Suprapubic skin (tissue), 4 donors: ENCODE results near the gene ZDHHC17. TPM values are rescaled to one million over a fixed set of nuclear protein-coding genes. Genes with fewer than 3 reads are reported as not detected.

ENCODE experiments used
- DNase-seq, 2 donors: peaks; one replicate each; pipeline ENCODE4 v3.0.0-alpha.2; 2019; ENCODE audit warnings: low spot score in 2 of 2
- H3K27ac ChIP-seq: fragments of 200-600 bp; sonication (generic); one replicate; pipeline ENCODE4 v1.5.1; 2019
- H3K27me3 ChIP-seq: fragments of 200-600 bp; sonication (generic); one replicate; pipeline ENCODE4 v1.5.1; 2019
- H3K36me3 ChIP-seq: fragments of 200-600 bp; sonication (generic); one replicate; pipeline ENCODE4 v1.5.1; 2019
- H3K4me1 ChIP-seq: fragments of 200-600 bp; sonication (generic); one replicate; pipeline ENCODE4 v1.5.1; 2019
- H3K4me3 ChIP-seq: fragments of 200-600 bp; sonication (generic); one replicate; pipeline ENCODE4 v1.5.1; 2019; ENCODE audit warnings: mild to moderate bottlenecking
- H3K9me3 ChIP-seq: fragments of 200-600 bp; sonication (generic); one replicate; pipeline ENCODE4 v1.5.1; 2019
- EP300 ChIP-seq: sonication (generic); formaldehyde crosslinking; IDR thresholded peaks from one replicate; pipeline ENCODE4 v1.6.1; 2017; ENCODE audit warnings: antibody characterized with exemption
- POLR2A ChIP-seq, 2 donors: fragments of 450-650 bp; IDR thresholded peaks; one replicate each; pipeline ENCODE4 v1.6.1; 2017; ENCODE audit warnings: antibody characterized with exemption in 2 of 2, mild to moderate bottlenecking in 2 of 2, moderate library complexity in 2 of 2
- POLR2AphosphoS5 ChIP-seq, 3 donors: sonication (generic); formaldehyde crosslinking; IDR thresholded peaks; one replicate each; pipeline ENCODE4 v1.6.1; 2017; ENCODE audit warnings: antibody characterized with exemption in 3 of 3
- WGBS: methylation state at CpG from one replicate; pipeline ENCODE4 v1.1.5; 2018; 5-methylcytosine and 5-hydroxymethylcytosine counted together
- total RNA-seq, 4 donors: library from RNA; depleted of rRNA; stranded (reverse); fragments of >200 nt; gene quantifications; one replicate each; pipeline ENCODE4 v1.1.0, GENCODE V29; 2016
- TF ChIP-seq, protein P1 (sequence below), 2 donors: fragments of 200-600 bp in 1 of 2; fragments of 450-650 bp in 1 of 2; sonication (generic) in 1 of 2; IDR thresholded peaks; one replicate each; pipeline ENCODE4 v1.5.1; 2016 to 2019; ENCODE audit warnings: antibody characterized with exemption in 2 of 2, mild to moderate bottlenecking in 1 of 2, moderate library complexity in 1 of 2

The ZDHHC17 gene
- total RNA-seq, 4 donors from 2014 or later = 10.5 to 54.8 (median 19.9) TPM

DNA sequence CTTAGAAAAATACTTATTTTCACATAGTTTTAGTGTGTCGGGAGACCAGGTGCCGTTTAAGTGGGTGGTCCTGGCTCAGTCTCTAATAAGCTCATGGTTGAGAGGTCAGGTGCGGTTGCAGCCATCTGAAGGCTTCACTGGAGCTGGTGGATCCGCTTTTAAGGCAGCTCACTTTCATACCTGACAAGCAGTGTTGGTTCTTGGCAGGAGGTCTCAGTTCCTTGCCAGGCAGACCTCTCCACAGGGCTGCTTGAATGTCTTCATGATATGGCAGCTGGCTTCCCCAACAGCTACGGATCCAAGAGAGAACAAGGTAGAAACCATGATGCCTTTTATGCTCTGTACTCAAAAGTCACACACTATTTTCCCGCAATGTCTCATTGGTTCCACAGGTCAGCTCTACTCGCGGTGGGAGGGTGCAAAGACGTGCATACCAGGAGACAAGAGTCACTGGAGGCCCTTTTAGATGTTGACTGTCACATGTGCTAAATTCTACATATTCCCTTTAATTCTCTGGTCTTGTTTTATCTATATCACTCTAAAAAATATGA, 8.0 kb upstream of the ZDHHC17 start:
- Histone ChIP-seq H3K27me3 (no peaks in the 10 kb centered on the region), H3K36me3 (no peaks in the 10 kb centered on the region), H3K9me3 (no peaks in the 10 kb centered on the region), H3K27ac (no peak overlapping the region), H3K4me1 (no peaks in the 10 kb centered on the region), H3K4me3 (no peak overlapping the region)
- DNase-seq = no peak
- 91% methylated on average over 9 of the region's 9 CpGs for WGBS
- TF ChIP-seq POLR2A (IDR thresholded peaks at IDR 0.05) (no peak), EP300 (no peak)
- TF ChIP-seq, protein P1, sequence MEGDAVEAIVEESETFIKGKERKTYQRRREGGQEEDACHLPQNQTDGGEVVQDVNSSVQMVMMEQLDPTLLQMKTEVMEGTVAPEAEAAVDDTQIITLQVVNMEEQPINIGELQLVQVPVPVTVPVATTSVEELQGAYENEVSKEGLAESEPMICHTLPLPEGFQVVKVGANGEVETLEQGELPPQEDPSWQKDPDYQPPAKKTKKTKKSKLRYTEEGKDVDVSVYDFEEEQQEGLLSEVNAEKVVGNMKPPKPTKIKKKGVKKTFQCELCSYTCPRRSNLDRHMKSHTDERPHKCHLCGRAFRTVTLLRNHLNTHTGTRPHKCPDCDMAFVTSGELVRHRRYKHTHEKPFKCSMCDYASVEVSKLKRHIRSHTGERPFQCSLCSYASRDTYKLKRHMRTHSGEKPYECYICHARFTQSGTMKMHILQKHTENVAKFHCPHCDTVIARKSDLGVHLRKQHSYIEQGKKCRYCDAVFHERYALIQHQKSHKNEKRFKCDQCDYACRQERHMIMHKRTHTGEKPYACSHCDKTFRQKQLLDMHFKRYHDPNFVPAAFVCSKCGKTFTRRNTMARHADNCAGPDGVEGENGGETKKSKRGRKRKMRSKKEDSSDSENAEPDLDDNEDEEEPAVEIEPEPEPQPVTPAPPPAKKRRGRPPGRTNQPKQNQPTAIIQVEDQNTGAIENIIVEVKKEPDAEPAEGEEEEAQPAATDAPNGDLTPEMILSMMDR (IDR thresholded peaks at IDR 0.05) = no peak

DNA sequence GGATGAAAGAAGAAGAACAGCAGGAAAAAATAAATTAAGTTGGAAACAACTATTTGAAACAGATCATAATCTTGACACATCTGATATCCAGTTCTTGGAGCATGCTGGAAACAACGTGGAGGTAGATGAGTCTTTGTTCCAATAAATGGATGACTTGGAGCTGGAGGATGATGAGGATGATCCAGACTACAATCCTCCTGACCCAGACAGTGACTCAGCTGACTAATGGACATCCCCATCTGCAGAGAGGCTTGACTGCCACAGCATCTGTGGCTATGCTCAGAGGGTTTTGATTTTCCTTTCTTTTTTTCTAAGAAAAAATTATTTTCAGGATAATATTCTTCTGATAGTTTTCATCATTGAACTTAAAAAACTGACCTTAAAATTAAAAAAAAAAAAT, 6.2 kb upstream of the ZDHHC17 start:
- no peaks in the 10 kb centered on the region for H3K4me1 ChIP-seq
- no peak overlapping the region for H3K27ac ChIP-seq
- no peak overlapping the region for H3K4me3 ChIP-seq
- DNase-seq = no peak
- H3K36me3 ChIP-seq = no peaks in the 10 kb centered on the region
- no peaks in the 10 kb centered on the region for H3K27me3 ChIP-seq
- H3K9me3 ChIP-seq = no peaks in the 10 kb centered on the region
- 26% methylated on average over 1 of the region's 1 CpG for WGBS
- TF ChIP-seq POLR2AphosphoS5 (IDR thresholded peaks at IDR 0.05) = no peak
- no peak for TF ChIP-seq EP300
- TF ChIP-seq, protein P1 (IDR thresholded peaks at IDR 0.05) = no peak
- TF ChIP-seq POLR2A (IDR thresholded peaks at IDR 0.05) = no peak

DNA sequence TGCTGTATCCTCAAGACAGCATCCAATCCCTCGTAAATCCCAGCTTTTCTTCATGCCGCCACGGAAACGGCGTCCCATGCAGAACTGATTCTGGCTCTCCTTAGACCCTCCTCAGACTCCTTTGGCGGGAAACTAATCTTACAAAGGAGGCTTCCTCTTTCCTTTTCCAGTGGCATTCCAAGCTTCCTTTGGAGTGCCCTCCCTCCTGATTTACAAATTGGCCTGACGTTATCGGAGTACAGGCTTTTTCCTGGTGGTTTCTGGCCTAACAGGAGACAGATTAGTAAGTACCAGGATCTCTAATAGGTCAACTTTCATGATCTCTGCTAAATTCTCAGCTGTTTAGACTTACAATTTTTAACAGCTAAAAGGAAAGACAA, 1.3 kb upstream of the ZDHHC17 start:
- TF ChIP-seq POLR2AphosphoS5 (IDR thresholded peaks at IDR 0.05) (no peak), POLR2A (IDR thresholded peaks at IDR 0.05) (no peak), EP300 (no peak)
- TF ChIP-seq, protein P1 (IDR thresholded peaks at IDR 0.05) = no peak
- Histone ChIP-seq H3K27me3 (no peaks in the 10 kb centered on the region), H3K9me3 (no peaks in the 10 kb centered on the region), H3K27ac (no peak overlapping the region), H3K4me1 (peaks cover 21% of the 10 kb centered on the region), H3K36me3 (no peaks in the 10 kb centered on the region), H3K4me3 (no peak overlapping the region)
- 68% methylated on average over 8 of the region's 8 CpGs for WGBS
- no peak for DNase-seq

DNA sequence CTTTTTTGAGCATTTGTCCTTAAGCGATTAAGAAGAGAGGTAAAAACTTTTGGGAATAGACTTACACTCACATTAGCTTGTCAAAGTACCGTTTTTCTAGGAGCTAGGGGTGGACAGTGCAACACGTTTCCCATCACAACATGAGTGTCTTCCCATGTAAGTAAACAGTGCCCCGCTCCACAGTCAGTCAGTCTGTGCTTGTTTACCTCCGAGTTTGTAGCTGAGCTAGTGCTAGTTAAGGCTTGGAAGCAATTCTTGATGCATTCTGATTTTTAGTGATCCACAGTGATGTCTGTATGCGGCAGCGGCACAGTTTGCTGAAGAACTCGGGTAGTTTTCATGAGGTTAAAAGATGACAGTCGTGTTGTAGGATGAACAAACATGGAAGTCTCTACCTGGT, 941 bp downstream of the ZDHHC17 start:
- H3K27ac ChIP-seq = peak overlapping the region; percentile 95
- H3K4me3 ChIP-seq = peak overlapping the region; percentile 71
- H3K9me3 ChIP-seq = no peaks in the 10 kb centered on the region
- TF ChIP-seq POLR2A (IDR thresholded peaks at IDR 0.05) (no peak), POLR2AphosphoS5 (IDR thresholded peaks at IDR 0.05) (no peak), EP300 (no peak)
- TF ChIP-seq, protein P1 (IDR thresholded peaks at IDR 0.05) = no peak
- peaks cover 21% of the 10 kb centered on the region for H3K4me1 ChIP-seq
- WGBS = under 1% methylated on average over 9 of the region's 9 CpGs
- H3K36me3 ChIP-seq = no peaks in the 10 kb centered on the region
- H3K27me3 ChIP-seq = no peaks in the 10 kb centered on the region
- no peak for DNase-seq

DNA sequence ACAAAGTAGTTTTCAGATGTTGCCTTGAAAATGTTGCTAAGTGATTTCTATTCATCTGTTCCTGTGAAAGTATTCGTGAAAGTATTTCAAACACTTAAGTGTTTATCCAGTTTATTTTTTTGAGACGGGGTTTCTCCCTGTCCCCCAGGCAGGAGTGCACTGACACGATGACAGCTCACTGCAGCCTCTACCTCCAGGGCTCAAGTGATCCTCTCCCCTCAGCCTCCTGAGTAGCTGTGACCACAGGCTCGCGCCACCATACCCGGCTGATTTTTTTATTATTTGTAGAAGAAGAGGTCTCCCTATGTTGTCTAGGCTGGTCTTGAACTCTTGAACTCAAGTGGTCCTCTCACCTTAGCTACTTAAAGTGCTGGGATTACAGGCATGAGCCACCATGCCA, 1.7 kb downstream of the ZDHHC17 start:
- WGBS = 73% methylated on average over 6 of the region's 6 CpGs
- no peak for DNase-seq
- TF ChIP-seq POLR2AphosphoS5 (IDR thresholded peaks at IDR 0.05) (no peak), EP300 (no peak)
- Histone ChIP-seq H3K9me3 (no peaks in the 10 kb centered on the region), H3K36me3 (no peaks in the 10 kb centered on the region), H3K4me1 (peaks cover 21% of the 10 kb centered on the region), H3K27ac (no peak overlapping the region), H3K4me3 (peak overlapping the region; percentile 71), H3K27me3 (no peaks in the 10 kb centered on the region)

DNA sequence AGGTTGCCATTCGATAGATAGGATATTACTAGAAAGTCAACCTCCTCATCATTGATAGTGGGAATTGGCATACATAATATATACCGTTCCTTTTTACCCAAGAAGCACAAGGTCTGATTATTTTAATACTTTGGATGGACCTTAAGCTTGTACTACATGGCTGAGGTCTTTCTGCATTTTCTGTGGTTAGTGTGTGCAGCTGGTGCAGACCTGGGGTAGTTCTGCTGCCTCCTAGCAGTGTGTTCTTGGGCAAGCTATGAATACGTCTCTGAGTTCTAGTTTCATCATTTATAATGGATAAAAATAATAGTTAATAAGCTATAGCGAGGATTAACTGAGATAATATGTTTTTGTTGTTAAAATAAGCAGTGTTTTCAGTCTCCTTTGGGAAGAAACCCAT, 2.2 kb downstream of the ZDHHC17 start:
- 89% methylated on average over 4 of the region's 4 CpGs for WGBS
- Histone ChIP-seq H3K4me1 (peaks cover 21% of the 10 kb centered on the region), H3K4me3 (no peak overlapping the region), H3K27ac (no peak overlapping the region), H3K27me3 (no peaks in the 10 kb centered on the region), H3K9me3 (no peaks in the 10 kb centered on the region), H3K36me3 (no peaks in the 10 kb centered on the region)
- no peak for DNase-seq
- TF ChIP-seq EP300 (no peak), POLR2AphosphoS5 (IDR thresholded peaks at IDR 0.05) (no peak)
